ENCODE results near the gene WIZ.

WIZ gene

DNA sequence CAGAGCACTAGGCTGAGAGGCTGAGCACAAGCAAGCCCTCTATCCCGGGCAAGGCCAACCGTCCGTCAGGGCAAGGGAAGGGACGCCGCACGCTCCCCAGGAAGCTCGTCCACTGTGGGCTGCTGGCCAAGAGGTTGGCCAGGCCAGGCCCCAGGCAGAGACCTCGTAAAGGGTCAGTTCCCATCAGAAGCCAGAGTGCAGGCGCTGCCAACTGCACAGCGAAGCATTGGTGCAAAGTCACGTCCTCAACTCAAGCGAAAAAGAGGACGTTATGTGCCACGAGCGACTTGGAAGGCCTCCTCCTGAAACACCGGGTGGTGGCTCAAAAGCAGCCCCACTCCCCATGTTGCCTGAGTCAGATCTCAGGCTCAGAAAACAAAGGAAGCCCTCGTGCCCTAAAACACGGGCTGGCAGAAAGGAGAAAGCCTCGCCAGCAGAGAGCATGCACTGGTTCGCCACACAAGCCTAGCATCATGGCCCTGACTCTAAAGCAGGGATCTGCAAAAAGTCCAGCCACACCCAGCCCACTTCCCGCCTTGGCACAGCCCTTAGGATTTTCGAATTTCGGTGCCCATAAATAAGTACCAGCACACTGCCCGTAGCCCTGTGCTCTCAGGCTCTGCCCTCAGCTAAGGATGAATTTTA is 74.8 kb downstream of the WIZ start:
- no peak for DNase-seq (ENCODE audit: low read depth in 2 of 2)

DNA sequence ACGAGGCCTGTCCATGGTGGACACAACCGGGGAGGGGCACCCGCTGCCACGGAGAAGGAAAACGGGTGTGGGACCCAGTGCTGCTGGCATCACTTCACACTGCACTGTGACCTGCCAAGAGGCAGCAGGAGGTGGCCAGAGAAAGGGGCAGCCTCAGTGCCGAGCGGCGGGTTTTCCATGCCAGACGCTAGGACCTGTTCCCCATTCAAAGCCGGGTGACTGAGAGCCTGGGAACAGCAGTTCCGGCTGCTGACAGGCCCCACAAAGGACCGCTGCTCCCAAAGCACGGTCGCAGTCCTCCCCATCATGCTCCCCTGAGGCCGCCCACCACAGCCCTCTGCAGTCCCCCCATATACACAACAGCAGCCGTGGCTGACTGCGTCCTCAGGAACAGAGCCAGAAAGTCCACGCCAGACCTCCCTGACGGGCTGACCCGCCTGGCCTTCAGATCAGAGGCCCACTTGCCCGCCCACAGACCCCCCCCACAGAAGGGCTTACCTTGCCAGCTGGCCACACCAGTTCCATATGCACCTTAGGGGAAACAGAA is 75.6 kb downstream of the WIZ start:
- DNase-seq (ENCODE audit: low read depth in 2 of 2): no peak

DNA sequence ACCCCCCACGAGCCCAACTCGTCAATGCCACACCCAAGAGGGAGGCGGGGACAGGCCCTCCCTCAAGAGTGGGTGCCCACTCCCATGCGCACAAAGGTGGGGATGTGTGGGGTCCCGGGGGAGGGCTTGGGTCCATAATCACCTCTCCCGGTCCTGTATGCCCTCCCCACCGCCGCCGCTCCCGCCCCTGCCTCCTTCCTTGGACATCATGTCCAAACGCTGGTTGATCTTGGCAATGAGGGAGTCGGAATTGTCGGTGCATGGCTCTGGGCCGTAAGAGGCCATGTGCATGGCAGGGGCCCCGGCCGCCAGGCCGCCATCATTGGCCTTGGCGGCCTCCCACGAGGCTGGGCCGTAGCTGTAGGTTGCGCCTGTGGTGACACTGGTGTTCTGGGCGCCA is 76.1 kb downstream of the WIZ start:
- DNase-seq (ENCODE audit: low read depth in 2 of 2): no peak

DNA sequence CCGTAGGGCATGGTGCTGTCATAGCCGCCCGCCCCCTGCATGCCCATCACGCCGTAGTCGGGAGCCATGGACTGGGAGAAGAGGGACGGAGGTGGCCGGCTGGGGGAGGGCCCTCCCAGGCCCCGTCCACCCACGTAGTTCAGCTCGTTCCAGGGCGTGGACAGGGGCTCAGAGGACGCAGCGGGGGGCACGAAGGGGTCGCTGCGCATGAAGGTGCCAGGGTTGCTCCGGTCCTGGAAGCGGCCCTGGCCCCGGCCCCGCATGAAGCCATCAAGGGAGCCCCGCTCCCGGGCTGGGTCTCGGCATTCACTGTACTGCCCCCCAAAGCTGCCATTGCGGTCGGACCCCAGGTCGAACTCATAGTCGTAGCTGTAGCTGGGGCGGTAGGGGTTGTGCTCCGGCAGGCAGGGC is 76.9 kb downstream of the WIZ start:
- DNase-seq (ENCODE audit: low read depth in 2 of 2): no peak

DNA sequence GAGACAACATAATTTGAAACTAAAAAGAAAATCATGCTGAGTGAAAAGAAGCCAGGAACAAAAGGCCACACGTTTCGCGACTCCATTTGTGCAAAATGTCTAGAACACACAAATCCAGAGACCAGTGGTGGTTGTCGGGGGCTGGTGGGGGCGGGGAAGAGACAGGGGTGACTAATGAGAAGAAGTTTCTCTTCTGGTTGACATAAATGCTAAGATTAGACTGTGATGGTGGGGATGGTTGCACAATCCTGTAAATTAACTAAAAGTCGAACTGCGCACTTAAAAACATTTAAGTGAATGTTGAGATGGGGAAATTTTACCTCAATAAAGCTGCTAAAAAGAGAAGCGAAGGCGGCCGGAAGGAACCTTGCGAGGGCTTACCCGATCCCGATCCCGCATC is 77.3 kb downstream of the WIZ start:
- DNase-seq (ENCODE audit: low read depth in 2 of 2): no peak

DNA sequence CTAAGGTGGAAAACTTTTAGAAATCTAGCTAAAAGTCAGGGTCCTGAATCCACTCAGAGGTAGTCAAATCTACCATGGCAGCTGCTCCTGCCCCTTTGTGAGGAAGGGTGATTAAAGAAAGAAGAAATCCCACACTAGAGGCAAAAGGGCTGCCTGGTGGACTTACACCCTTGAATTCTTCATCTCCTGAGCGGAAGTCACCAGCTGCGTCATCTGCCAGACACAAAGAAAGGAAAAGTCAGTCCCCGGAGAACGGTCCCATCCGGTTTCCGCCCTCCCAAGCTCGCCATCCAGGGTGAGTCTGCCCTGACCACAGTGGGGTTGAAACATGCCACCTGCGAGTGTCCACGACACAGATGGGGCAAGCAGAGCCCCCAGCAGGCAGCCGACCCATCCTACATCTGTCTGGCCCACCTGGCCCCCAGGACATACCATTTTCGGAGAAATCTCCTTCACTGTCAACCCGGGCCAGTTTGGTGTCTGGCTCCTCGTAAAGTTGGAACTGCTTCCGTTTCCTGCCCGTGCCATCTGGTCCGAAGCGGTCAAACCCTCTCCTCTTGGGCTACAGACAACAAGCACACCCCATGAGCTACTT is 77.9 kb downstream of the WIZ start:
- no peak for DNase-seq (ENCODE audit: low read depth in 2 of 2)

DNA sequence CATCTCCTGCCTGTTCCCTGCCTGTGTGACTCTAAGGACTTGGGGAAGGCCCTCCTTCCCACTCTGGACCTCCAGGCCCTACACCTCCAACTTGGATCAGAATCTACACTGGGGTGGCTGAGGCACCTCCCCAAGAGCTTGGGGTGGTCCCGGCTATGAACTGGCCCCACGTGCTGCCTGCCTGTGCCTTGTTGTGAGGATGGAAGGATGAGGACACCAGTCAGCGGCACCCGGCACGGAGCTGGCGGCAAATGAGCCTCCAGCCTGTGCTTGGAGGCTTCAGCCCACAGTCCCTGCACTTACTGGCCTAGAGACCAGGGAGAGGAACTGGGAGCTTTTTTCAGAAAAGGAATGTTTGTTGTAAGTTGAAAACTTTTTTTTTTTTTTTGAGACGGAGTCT is 78.6 kb downstream of the WIZ start:
- DNase-seq (ENCODE audit: low read depth in 2 of 2): no peak

All from stimulated activated CD8-positive, alpha-beta memory T cell treated with anti-CD3 and anti-CD28 coated beads, Interleukin-7, amount 100 ng/mL, for 1 hour (primary cell).